Measurements from ENCODE around the gene TMEM51.

Gene TMEM51

DNA sequence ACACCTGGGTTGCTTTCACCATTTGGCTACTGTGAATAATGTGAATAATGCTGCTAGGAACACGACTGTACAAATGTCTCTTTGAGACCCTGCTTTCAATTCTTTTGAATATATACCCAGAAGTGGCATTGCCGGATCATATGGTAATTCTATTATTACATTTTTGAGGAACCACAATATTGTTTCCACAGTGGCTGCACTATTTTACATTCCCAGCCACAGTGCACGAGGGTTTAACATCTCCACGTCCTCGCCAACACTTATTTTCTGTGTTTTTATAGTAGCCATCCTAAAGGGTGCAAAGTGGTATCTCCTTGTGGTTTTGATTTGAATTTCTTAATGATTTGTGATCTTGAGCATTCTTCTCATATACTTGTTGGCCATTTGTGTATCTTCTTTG, 109.2 kb downstream of the TMEM51 start:
- H3K27ac ChIP-seq (ENCODE audit: low read depth, low read length) = no peak overlapping the region

DNA sequence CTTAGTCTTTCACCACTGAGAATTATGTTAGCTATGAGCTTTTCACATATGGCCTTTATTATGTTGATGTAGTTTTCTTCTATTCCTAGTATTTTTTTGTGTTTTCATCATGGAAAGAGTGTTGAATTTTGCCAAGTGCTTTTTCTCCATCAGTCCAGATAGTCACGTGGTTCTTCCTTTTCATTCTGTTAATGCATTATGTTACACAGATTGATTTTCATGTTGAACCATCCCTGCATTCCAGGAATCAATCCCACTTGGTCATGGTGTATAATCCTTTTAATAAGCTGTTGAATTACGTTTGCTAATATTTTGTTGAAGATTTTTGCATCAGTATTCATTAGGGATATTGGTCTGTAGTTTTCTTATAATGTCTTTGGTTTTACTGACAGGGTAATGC, 111.2 kb downstream of the TMEM51 start:
- Histone ChIP-seq H3K36me3 (ENCODE audit: control insufficient read depth, insufficient read depth, low read length) (no peaks in the 10 kb centered on the region), H3K27ac (ENCODE audit: low read depth, low read length) (no peak overlapping the region), H3K4me3 (ENCODE audit: low read depth, low read length) (no peak overlapping the region), H3K9me3 (ENCODE audit: control insufficient read depth, insufficient read depth, low read length) (no peaks in the 10 kb centered on the region), H3K4me1 (ENCODE audit: control insufficient read depth, insufficient read depth, low read length) (0 out of 2 replicates have a peak, but pooled peaks cover 4% of the 10 kb centered on the region), H3K9ac (ENCODE audit: low read depth, low read length) (no peak overlapping the region), H3K27me3 (ENCODE audit: control insufficient read depth, insufficient read depth, low read length) (no peaks in the 10 kb centered on the region)

More for the DNA sequence above, 109.2 kb downstream of the TMEM51 start:
- no peak overlapping the region for H3K9ac ChIP-seq (ENCODE audit: low read depth, low read length)
- 0 out of 2 replicates have a peak, but pooled peaks cover 4% of the 10 kb centered on the region for H3K4me1 ChIP-seq (ENCODE audit: control insufficient read depth, insufficient read depth, low read length)
- H3K4me3 ChIP-seq (ENCODE audit: low read depth, low read length) = no peak overlapping the region
- no peaks in the 10 kb centered on the region for H3K9me3 ChIP-seq (ENCODE audit: control insufficient read depth, insufficient read depth, low read length)
- no peaks in the 10 kb centered on the region for H3K36me3 ChIP-seq (ENCODE audit: control insufficient read depth, insufficient read depth, low read length)
- H3K27me3 ChIP-seq (ENCODE audit: control insufficient read depth, insufficient read depth, low read length) = no peaks in the 10 kb centered on the region

Data from HUES48 (cell line).